ENCODE data around the gene TPD52L1. TPM values are rescaled to one million over a fixed set of nuclear protein-coding genes. Genes with fewer than 3 reads are reported as not detected.

The TPD52L1 gene, protein sequence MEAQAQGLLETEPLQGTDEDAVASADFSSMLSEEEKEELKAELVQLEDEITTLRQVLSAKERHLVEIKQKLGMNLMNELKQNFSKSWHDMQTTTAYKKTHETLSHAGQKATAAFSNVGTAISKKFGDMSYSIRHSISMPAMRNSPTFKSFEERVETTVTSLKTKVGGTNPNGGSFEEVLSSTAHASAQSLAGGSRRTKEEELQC
- total RNA-seq (2022; extraction: Qiagen RNA extraction; ENCODE audit: low read depth) = 42.4 to 51.4 TPM (median 42.9 TPM) in 5 replicates

DNA sequence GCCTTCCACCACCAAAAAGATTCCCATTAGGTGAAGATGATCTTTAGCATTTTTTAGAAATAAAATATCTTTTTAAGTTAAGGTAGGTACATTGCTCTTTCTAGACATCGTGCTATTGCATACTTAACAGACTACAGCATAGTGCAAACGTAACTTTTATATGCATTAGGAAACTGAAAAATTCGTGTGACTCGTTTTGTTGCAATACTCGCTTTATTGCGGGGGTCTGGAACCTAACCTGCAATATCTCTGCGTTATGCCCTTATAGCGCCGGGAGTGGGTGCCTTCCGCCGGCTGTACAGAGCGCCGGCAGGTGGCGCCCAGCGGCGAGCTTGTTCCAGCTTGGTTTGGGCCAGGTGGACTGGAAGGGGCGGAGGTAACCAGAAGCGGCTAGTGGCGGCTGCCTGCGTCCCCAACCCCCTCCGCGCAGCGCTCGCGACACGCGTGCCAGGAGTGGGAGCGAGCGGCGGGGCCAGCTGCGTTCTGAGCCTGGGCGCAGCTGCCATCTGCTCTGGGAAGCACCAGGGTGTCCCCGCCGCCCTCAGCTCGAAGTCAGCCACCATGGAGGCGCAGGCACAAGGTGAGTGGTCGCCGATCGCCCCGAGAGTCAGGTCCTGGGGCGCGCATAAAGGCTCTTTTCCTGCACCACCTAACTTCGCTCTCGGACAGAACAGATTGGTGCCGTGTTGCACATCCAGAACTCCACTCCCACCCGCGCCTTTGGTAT is at the start of gene TPD52L1:
TSS of gene TPD52L1 (plus strand) at position 383 of the 727 bp plus-strand sequence. CDS start at position 562, 179 bp downstream.

GRCh38 chr6:125301435-125302391 is 148.1 kb downstream of the TPD52L1 start, which contains the start of gene HDDC2:
HDDC2 (minus strand) TSS chr6:125301967; CDS start chr6:125301932, 35 bp downstream.

Other genes starting within 250 kb of the TPD52L1 start
- gene RNF217, start 191.3 kb upstream of the TPD52L1 start, total RNA-seq (2022; extraction: Qiagen RNA extraction; ENCODE audit: low read depth) = 5.9 to 7.2 TPM (median 6.5 TPM) in 5 replicates
- 93.4 to 102 TPM (median 96.5 TPM) in 5 replicates for gene HDDC2, start 148.2 kb downstream of the TPD52L1 start, total RNA-seq (2022; extraction: Qiagen RNA extraction; ENCODE audit: low read depth)

All from A549 treated with CpdA at 1 μM for 4 hours (cell line).